GM13976 (cell line): Measurements from ENCODE around the gene HACD2.

Source experiments
- DNase-seq: peaks from one replicate; pipeline ENCODE4 v3.0.0; 2012; ENCODE audit warnings: low spot score
- CTCF ChIP-seq: IDR thresholded peaks from 2 replicates; pipeline ENCODE4 v1.5.1; 2012; ENCODE audit warnings: borderline replicate concordance, mild to moderate bottlenecking; ENCODE audit not compliant: insufficient read depth; ENCODE audit errors: extremely low read depth, missing control alignments, control extremely low read depth
- in situ Hi-C: fragments of 300-500 bp; cut with MboI; formaldehyde crosslinking; loops from one replicate; pipeline ENCODE4 v1.12.0; 2022; ENCODE audit warnings: low sequenced_read_pairs, mixed read lengths, inconsistent platforms; ENCODE audit not compliant: unreplicated experiment

HACD2 gene

GRCh38 chr3:123508178-123508577 is 76.7 kb downstream of the HACD2 start:
- in situ Hi-C loops = no loop called here
- no peak for TF ChIP-seq CTCF
- DNase-seq = no peak

- in situ Hi-C loops = no loop called here
- no peak for DNase-seq
- no peak for TF ChIP-seq CTCF
These were observed 79.0 kb downstream of the HACD2 start for GRCh38 chr3:123505820-123506219.

GRCh38 chr3:123503203-123503602 is 81.7 kb downstream of the HACD2 start:
- no peak for TF ChIP-seq CTCF
- in situ Hi-C loops = no loop called here
- no peak for DNase-seq

- no peak for TF ChIP-seq CTCF
- in situ Hi-C loops = no loop called here
- no peak for DNase-seq
These were observed 85.5 kb downstream of the HACD2 start for GRCh38 chr3:123499322-123499721.

GRCh38 chr3:123498761-123499160 is 86.1 kb downstream of the HACD2 start:
- in situ Hi-C loops = no loop called here
- DNase-seq = no peak
- TF ChIP-seq CTCF = no peak

GRCh38 chr3:123493912-123494311 is 90.9 kb downstream of the HACD2 start:
- no peak for TF ChIP-seq CTCF
- no peak for DNase-seq
- in situ Hi-C loops = no loop called here
